DMS 273 (cell line): ENCODE results near the gene TBX10.
"Not testable (repeated sequence)": the region's sequence is repeated elsewhere in the genome, so short reads cannot be mapped to it uniquely, and the experiment has no call there.

Experiments used
- DNase-seq: peaks from one replicate; lab custom pipeline; 2025; ENCODE audit not compliant: unreplicated experiment; lab: John Stamatoyannopoulos, UW

Gene TBX10

GRCh38 chr11:67664696-67665540, 25.4 kb upstream of the TBX10 start:
- no peak for DNase-seq

DNA sequence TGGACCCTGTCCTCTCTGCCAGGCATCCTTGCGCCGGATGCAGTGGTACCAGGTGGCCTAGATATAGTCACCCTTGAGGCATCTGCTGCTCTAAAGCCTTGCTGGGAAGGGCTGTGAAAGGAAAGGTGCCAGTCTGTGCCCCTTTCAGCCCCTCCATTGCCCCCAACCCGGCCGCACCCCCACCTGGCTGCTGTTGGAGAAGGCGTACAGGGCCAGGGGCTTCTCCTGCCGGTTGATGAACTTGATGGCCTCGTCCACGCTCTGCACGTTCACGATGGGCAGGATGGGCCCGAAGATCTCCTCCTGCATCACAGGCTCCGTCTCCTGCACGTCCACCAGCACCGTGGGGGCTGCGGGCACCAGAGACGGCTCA, 24.6 kb upstream of the TBX10 start:
- no peak for DNase-seq

DNA sequence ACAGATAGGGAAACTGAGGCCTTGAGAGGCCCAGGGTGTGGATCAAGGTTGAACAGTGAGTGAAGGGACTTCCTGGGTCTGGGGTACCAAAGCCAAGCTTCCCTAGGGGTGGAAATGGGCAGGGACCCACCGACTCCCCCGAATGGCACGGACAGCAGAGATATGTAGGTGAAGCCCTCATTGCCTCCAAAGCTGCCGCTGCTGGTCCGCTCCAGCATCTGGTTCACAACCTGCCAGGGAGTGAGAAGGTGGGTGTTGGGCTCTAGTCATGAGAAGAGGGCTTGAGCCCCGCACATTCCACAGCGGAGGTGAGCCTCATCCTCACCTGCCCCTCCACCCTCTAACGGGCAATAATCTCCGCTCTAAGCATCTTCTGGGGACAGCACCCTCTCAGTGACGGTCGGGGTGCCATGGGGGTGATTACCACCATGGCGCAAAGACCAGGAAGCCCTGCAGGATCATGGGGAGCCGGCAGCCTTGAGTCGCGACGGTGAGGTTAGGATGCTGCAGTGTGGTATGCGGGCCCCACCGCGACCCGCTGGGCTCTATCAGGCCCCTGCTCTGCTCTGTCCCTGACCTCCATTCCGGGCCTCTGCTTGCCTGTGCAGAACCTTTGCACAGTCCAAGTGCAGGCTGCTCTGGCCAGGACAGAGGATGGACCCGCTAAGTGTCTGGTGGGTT, 24.1 kb upstream of the TBX10 start:
- no peak for DNase-seq

GRCh38 chr11:67662835-67663531, 23.4 kb upstream of the TBX10 start:
- no peak for DNase-seq

DNA sequence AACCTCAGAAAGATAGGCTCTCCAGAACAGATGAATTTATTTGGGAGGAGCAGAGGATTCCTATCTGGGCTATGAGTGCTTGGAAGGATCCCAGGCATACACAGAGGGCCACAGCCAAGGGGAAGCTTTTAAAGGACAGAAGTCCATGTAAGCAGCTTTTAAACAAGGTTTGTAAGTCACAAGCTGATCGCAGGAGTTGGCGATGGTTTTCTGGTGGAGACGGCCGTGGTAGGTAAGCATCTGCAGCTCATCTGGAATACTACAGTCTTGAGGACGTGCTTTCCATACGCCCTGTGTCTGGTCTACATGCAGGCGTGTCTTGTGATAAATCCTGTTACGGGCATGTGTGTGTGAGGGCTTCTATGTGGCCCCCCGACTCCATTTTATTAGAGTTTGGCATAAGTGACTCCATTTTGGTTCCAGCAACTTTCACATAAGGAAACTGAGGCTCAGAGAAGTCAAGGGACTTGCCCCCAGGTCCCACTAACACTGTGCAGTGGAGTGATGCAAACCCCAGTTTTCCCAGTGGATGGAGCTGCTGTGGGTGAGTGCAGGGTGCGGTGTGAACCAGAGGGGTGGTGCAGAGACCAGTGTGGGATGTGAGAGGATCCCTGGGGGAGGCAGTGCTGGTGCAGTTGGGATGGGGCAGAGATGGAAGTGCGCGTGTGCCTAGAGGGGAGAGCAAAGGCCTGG, 22.7 kb upstream of the TBX10 start:
- no peak for DNase-seq

DNA sequence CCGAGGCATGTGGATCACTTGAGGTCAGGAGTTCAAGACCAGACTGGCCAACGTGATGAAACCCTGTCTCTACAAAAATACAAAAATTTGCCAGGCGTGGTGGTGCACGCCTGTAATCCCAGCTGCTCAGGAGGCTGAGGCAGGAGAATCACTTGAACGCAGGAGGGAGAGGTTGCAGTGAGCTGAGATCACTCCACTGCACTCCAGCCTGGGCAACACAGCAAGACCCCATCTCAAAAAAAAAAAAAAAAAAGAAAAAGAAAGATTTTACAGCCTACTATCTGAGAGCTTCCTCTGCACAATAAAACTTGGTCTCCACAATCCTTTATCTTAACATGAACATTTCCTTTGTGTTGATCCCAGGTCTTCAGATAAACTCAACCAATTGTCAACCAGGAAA, 21.2 kb upstream of the TBX10 start:
- not testable (repeated sequence) for DNase-seq

DNA sequence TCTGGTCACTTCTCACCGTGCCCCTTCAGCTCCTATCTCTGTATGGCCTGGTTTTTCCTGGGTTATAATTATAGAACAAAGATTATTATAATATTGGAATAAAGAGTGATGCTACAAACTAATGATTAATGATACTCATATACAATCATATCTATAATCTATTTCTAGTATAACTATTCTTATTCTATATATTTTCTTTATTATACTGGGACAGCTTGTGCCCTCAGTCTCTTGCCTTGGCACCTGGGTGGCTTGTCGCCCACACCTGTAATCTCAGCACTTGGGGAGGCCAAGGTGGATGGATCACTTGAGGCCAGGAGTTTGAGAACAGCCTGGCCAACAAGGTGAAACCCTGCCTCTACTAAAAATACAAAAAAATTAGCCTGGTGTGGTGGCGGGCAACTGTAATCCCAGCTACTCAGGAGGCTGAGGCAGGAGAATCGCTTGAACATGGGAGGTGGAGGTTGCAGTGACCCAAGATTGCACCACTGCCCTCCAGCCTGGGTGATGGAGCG, 20.1 kb upstream of the TBX10 start:
- DNase-seq = not testable (repeated sequence)

DNA sequence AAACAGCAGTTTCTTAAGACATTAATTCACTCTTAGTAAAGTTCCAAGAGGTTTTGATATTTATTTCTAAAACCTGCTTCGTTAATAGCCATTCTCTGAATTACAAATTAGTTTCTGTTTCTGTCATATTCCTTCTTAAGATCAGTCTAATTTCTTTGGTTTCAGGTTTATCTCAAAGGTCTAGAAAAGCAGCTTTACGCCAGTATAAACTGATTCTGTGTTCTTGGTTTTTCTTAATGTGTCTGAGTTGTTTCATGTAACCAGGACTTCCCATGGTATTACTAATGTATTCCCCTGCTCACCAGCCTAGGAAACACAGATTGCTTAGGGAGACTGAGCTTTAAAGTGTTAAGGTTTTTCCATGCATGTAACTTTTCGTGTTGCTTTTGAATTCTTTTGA, 17.7 kb upstream of the TBX10 start:
- no peak for DNase-seq

GRCh38 chr11:67656278-67656922, 16.8 kb upstream of the TBX10 start:
- DNase-seq = no peak

DNA sequence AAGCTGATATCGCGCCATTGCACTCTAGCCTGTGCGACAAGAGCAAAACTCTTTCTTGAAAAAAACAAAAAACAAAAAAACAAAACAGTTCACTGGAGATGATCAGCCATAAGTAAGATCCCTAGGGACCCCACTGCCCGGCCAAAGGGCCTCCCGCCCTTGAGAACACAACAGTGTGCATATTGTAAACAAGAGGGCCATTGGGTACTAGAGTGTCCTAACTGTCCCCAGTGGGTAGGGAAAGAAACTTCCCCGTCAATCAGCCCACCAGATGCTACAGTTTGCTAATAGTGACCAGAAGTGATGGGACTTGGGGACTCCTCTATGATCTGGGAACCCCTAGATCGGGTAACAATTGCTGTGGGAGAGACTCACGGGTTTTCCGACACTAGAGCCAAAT, 14.7 kb upstream of the TBX10 start:
- DNase-seq = no peak

DNA sequence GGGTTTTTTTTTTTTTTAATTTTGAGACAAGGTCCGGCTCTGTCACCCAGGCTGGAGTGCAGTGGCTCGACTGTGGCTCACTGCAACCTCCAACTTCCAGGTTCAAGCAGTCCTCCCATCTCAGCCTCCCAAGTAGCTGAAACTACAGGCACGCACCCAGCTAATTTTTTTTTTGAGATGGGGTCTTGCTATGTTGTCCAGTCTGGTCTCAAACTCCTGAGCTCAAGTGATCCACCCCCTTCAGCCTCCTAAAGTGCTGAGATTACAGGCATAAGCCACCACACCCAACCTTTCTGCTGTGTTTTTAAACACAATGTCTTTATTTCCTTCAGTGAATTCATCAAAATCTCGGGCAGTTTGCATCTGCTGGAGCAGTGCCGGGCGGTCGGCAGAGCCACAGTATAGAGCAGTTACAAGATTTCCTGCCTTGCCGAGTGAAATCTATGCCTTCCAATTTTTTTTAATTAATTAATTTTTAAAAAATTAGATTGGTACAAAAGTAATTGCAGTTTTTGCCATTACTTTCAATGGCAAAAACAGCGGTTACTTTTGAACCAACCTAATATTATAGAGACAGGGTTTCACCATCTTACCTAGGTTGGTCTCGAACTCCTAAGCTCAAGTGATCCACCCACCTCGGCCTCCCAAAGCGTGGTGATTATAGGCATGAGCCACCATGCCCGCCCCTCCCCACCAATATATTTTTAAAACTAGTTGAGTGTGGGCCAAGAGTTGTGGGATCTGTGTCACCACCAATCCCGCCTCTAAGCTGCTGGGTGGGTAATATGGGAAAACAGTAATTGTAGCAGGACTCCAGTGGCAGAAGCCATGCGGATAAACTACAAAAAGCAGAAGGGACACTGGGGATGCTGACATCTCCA, 13.6 kb upstream of the TBX10 start:
- DNase-seq = no peak

DNA sequence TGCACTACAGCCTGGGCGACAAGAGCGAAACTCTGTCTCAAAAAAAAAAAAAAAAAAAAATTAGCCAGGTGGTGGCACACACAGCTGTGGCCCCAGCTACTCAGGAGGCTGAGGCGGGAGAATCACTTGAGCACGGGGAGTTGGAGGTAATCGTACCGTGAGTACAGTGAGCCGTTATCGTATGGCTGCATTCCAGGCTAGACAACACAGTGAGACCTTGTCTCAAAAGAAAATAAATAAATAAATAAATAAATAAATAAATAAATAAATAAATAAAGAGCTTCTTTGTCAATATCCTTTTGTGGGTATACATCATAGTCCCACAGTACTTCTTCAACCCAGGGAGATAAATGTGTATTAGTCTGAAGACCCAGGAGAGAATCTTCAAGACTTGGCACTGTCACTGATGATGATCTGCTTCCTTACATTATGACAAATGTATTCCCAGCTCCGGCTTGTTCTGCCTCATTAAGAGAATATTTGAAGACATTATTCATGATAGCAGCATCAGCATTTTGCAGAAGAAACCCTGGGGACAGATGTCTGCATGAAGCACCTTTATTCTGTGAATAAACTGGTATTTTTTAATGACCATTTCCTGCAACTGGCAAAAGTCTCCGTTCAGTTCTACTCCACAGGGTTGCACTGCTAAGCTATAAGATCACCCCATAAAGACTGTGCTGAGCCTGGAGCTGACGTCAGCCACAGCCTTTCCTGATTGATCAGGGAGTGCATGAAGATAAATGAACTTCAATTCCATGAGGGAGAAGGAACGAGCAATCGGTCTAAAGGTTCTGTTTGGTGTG, 12.6 kb upstream of the TBX10 start:
- DNase-seq = no peak

DNA sequence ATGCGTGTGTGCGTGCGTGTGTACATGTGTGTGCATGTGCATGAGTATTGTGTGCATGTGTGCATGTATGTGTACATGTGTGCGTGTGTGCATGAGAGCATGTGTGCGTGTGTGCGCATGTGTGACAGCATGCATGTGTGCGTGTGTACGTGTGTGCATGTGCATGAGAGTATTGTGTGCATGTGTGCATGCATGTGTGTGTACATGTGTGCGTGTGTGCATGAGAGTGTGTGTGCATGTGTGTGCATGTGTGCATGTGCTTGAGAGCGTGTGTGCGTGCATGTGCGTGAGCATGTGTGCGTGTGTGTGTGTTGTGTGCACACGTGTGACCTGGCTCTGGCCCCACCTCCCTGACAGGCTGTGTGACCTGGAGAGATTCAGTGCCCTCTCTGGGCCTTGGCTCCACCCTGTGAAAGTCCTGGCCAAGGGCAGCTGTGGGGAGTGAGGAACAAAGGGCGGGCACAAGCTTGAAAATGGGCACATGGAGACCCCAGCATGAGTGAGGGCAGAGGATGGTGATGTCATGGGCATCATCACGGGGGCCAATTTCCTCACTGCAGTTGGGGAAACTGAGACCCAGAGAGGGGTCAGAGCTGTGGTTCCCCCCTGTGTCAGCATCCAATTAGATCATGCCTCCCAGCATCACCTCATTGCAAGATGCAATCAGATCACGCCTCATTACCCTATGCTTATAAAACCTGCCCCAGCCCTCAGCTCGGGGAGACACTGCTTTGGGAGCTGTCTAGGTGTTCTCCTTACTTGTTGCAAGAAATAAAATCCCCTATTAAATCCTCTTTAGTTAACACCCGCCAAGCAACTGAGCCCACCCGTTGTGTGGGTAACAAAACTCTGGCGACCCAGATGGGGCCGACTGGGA, 10.3 kb upstream of the TBX10 start:
- peak; percentile 19 for DNase-seq

DNA sequence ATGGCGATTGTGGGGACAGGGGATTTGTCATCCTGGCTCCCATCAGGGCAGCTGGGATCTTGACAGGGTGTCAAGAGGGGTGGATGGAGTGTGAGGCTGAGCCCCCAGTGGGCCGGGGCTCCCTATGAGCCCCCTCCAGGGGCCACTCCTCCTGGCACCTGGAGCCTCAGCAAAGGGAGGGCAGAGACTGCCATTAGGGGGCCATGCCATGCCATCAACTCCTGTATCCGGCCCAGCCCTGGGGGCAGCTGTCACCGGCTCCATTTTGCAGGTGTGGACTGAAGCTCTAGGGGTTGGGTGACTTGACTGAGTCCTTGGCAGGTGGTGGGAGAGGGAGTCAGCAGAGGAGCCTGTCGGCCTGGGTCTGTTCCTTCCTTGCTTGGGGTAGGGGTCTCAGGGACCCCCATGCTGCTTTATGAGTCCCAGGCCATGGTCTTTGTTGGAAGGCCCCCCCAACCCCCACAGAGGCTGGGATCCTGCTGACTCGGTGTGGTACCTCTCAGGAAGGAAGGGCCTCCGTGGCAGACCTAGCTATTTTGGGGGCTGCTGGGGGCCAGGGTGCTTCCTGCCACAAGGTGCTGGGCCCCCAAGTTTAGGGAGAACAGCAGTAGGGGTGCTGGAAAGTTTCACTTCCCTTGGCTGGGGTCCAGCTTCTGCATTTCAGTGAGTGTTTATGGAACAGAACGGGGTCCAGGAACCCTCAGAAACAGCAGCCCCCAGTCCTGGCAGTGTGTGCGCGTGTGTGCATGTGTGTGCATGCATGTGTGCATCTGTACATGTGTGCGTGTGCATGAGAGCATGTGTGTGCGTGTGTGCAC, 9.4 kb upstream of the TBX10 start:
- DNase-seq = no peak

GRCh38 chr11:67648140-67648795, 8.7 kb upstream of the TBX10 start:
- DNase-seq = peak; percentile 63

GRCh38 chr11:67647471-67647870, 7.9 kb upstream of the TBX10 start:
- no peak for DNase-seq
